Posterior cingulate gyrus (tissue), 11 donors: ENCODE measurements around the gene JMJD7.

Experiments used
- DNase-seq, 10 donors: peaks; one replicate each; pipeline versions ENCODE4 v3.0.0 to v3.0.0-alpha.2; 2020 to 2021; ENCODE audit warnings: mixed read lengths in 3 of 10
- intact Hi-C: fragments of 100-400 bp; cut with DNase I; formaldehyde crosslinking; loops from one replicate; pipeline ENCODE4 v1.15.1; 2023

JMJD7 gene

GRCh38 chr15:41838400-41838897 is 10.6 kb downstream of the JMJD7 start, which contains the start of gene PLA2G4B:
Gene PLA2G4B (plus strand): TSS chr15:41838847. CDS start chr15:41838914, 67 bp downstream.
- intact Hi-C loops: no loop called here
- no peak for DNase-seq

GRCh38 chr15:41839781-41840491 is 12.0 kb downstream of the JMJD7 start:
- no peak for DNase-seq
- intact Hi-C loops: no loop called here

- intact Hi-C loops: no loop called here
- no peak for DNase-seq
Observed at GRCh38 chr15:41840673-41841072, 12.8 kb downstream of the JMJD7 start.

GRCh38 chr15:41841131-41841530 is 13.2 kb downstream of the JMJD7 start:
- intact Hi-C loops: no loop called here
- no peak for DNase-seq

- DNase-seq: no peak
- intact Hi-C loops: no loop called here
Observed at GRCh38 chr15:41842229-41842628, 14.3 kb downstream of the JMJD7 start.

GRCh38 chr15:41843571-41843970 is 15.7 kb downstream of the JMJD7 start:
- intact Hi-C loops: no loop called here
- DNase-seq: no peak

- intact Hi-C loops: no loop called here
- DNase-seq: no peak
Observed at GRCh38 chr15:41844814-41845213, 16.9 kb downstream of the JMJD7 start.

GRCh38 chr15:41847206-41847605 is 19.3 kb downstream of the JMJD7 start:
- intact Hi-C loops: no loop called here
- no peak for DNase-seq

GRCh38 chr15:41847981-41848380 is 20.1 kb downstream of the JMJD7 start:
- intact Hi-C loops: no loop called here
- no peak for DNase-seq

- intact Hi-C loops: no loop called here
- DNase-seq: no peak
Observed at GRCh38 chr15:41848631-41849030, 20.7 kb downstream of the JMJD7 start.

- no peak for DNase-seq
- intact Hi-C loops: no loop called here
Observed at GRCh38 chr15:41849204-41849603, 21.3 kb downstream of the JMJD7 start.

- no peak for DNase-seq
- intact Hi-C loops: no loop called here
Observed at GRCh38 chr15:41849861-41850260, 22.0 kb downstream of the JMJD7 start.

GRCh38 chr15:41850482-41851166 is 22.7 kb downstream of the JMJD7 start:
- DNase-seq: no peak
- intact Hi-C loops: no loop called here

GRCh38 chr15:41851167-41851523 is 23.3 kb downstream of the JMJD7 start:
- intact Hi-C loops: no loop called here
- DNase-seq: no peak

- DNase-seq: no peak
- intact Hi-C loops: no loop called here
Observed at GRCh38 chr15:41851755-41852370, 24.0 kb downstream of the JMJD7 start.

GRCh38 chr15:41852736-41853590 is 25.1 kb downstream of the JMJD7 start:
- intact Hi-C loops: no loop called here
- DNase-seq: no peak

- no peak for DNase-seq
Observed at GRCh38 chr15:41853831-41854230, 25.9 kb downstream of the JMJD7 start.

GRCh38 chr15:41854443-41854842 is 26.6 kb downstream of the JMJD7 start:
- intact Hi-C loops: no loop called here
- DNase-seq: no peak

More at GRCh38 chr15:41853831-41854230, 25.9 kb downstream of the JMJD7 start:
- intact Hi-C loops: no loop called here

GRCh38 chr15:41855261-41855961 is 27.5 kb downstream of the JMJD7 start:
- no peak for DNase-seq
- intact Hi-C loops: no loop called here

GRCh38 chr15:41856262-41856661 is 28.4 kb downstream of the JMJD7 start:
- intact Hi-C loops: no loop called here
- DNase-seq: no peak
